Activated CD8-positive, alpha-beta memory T cell treated with anti-CD3 and anti-CD28 coated beads for 36 hours (primary cell): ENCODE results near the gene NCOA1. TPM values are rescaled to one million over a fixed set of nuclear protein-coding genes. Genes with fewer than 3 reads are reported as not detected.
"Not testable (repeated sequence)": the region's sequence is repeated elsewhere in the genome, so short reads cannot be mapped to it uniquely, and the experiment has no call there.

Experiments
- CTCF ChIA-PET: fragments of 350-600 bp; sonication (Branson Sonifier 250); formaldehyde crosslinking; loops from one replicate; lab custom pipeline; 2021; ENCODE audit warnings: antibody characterized with exemption; lab: Charles Lee
- POLR2A ChIA-PET: fragments of 350-600 bp; sonication (Branson Sonifier 250); formaldehyde crosslinking; loops from one replicate; lab custom pipeline; 2021; ENCODE audit warnings: antibody characterized with exemption; lab: Charles Lee
- total RNA-seq, 2 experiments: library from RNA; stranded (reverse); gene quantifications; one replicate each; pipeline ENCODE4 v1.2.3, GENCODE V29; 2021

NCOA1 gene
- total RNA-seq, 2 experiments from 2014 or later = 28.6 to 28.9 TPM

- POLR2A ChIA-PET = interaction anchor here (1.0 kb wide), 1 partner anchor 66 kb away, joined by 4 read pairs; no protein-coding TSS in a partner anchor
- CTCF ChIA-PET = no interaction called here
Measured at GRCh38 chr2:24586955-24587354, 95.9 kb downstream of the NCOA1 start.

- CTCF ChIA-PET = interaction anchor here (0.5 kb wide), 1 partner anchor 138 kb away, joined by 3 read pairs; no protein-coding TSS in a partner anchor
- POLR2A ChIA-PET = interaction anchor here (1.0 kb wide), 1 partner anchor 9 kb away, joined by 3 read pairs; no protein-coding TSS in a partner anchor
Measured at GRCh38 chr2:24588294-24588693, 97.2 kb downstream of the NCOA1 start.

GRCh38 chr2:24592441-24593100 is 101.5 kb downstream of the NCOA1 start:
- ChIA-PET POLR2A (no interaction called here), CTCF (interaction anchor here (0.6 kb wide), 1 partner anchor 650 kb away, joined by 4 read pairs; no protein-coding TSS in a partner anchor)

- ChIA-PET CTCF (no interaction called here), POLR2A (no interaction called here)
Measured at GRCh38 chr2:24594283-24594682, 103.2 kb downstream of the NCOA1 start.

GRCh38 chr2:24597181-24597870 is 106.3 kb downstream of the NCOA1 start:
- ChIA-PET CTCF (interaction anchor here (1.0 kb wide), 1 partner anchor 230 kb away, joined by 3 read pairs; no protein-coding TSS in a partner anchor), POLR2A (no interaction called here)

GRCh38 chr2:24600140-24600539 is 109.1 kb downstream of the NCOA1 start:
- POLR2A ChIA-PET, CTCF ChIA-PET: not testable (repeated sequence)

GRCh38 chr2:24611631-24612030 is 120.6 kb downstream of the NCOA1 start:
- POLR2A ChIA-PET = no interaction called here
- CTCF ChIA-PET = no interaction called here

- CTCF ChIA-PET = no interaction called here
Measured at GRCh38 chr2:24613154-24613814, 122.2 kb downstream of the NCOA1 start.

GRCh38 chr2:24616616-24617015 is 125.6 kb downstream of the NCOA1 start:
- ChIA-PET POLR2A (no interaction called here), CTCF (no interaction called here)

More at GRCh38 chr2:24613154-24613814, 122.2 kb downstream of the NCOA1 start:
- POLR2A ChIA-PET = no interaction called here

GRCh38 chr2:24617424-24617823 is 126.4 kb downstream of the NCOA1 start:
- ChIA-PET CTCF (no interaction called here), POLR2A (no interaction called here)

- POLR2A ChIA-PET = no interaction called here
- CTCF ChIA-PET = no interaction called here
Measured at GRCh38 chr2:24618144-24618543, 127.1 kb downstream of the NCOA1 start.

- POLR2A ChIA-PET = no interaction called here
- CTCF ChIA-PET = no interaction called here
Measured at GRCh38 chr2:24618680-24619079, 127.6 kb downstream of the NCOA1 start.

GRCh38 chr2:24620936-24621335 is 129.9 kb downstream of the NCOA1 start:
- ChIA-PET CTCF (no interaction called here), POLR2A (no interaction called here)

GRCh38 chr2:24621779-24622538 is 130.9 kb downstream of the NCOA1 start:
- POLR2A ChIA-PET = interaction anchor here (0.7 kb wide), 1 partner anchor 76 kb away, joined by 3 read pairs; no protein-coding TSS in a partner anchor
- CTCF ChIA-PET = no interaction called here

- CTCF ChIA-PET = no interaction called here
- POLR2A ChIA-PET = no interaction called here
Measured at GRCh38 chr2:24623535-24623934, 132.5 kb downstream of the NCOA1 start.

GRCh38 chr2:24625728-24626127 is 134.7 kb downstream of the NCOA1 start:
- CTCF ChIA-PET = no interaction called here
- POLR2A ChIA-PET = no interaction called here

GRCh38 chr2:24626131-24626530 is 135.1 kb downstream of the NCOA1 start:
- ChIA-PET POLR2A (no interaction called here), CTCF (no interaction called here)

GRCh38 chr2:24628746-24629145 is 137.7 kb downstream of the NCOA1 start:
- POLR2A ChIA-PET = no interaction called here
- CTCF ChIA-PET = no interaction called here

GRCh38 chr2:24632172-24632571 is 141.1 kb downstream of the NCOA1 start:
- ChIA-PET POLR2A (no interaction called here), CTCF (interaction anchor here (0.6 to 1.4 kb wide), 2 partner anchors 196 to 664 kb away, joined by 3 read pairs; no protein-coding TSS in a partner anchor)
